ENCODE data around the gene RRAS2.
"Not testable (repeated sequence)": the region's sequence is repeated elsewhere in the genome, so short reads cannot be mapped to it uniquely, and the experiment has no call there.

Gene RRAS2

DNA sequence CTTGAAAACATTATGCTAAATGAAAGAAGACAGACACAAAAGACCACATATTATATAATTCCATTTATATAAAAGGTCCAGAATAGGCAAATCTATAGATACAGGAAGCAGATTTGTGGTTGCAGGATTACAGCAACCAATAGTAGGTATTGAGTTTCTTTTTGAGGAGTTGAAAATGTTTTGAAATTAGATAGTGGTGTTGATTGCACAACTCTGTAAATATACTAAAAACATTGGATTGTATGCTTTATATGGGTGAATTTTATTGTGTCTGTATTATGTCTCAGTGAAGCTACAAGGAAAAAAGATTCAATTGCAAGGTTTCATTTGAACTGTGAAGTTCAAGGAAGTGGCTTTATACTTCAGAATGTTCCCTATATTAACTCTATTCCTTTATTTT is 3.0 kb upstream of the RRAS2 start:
- in situ Hi-C loops (cut with MboI; ENCODE audit: low pct_unique_long_range_greater_than_20kb, low sequenced_read_pairs, unreplicated experiment): no loop called here
- no peak for DNase-seq (ENCODE audit: low spot score)
- TF ChIP-seq CTCF (IDR thresholded peaks at IDR 0.05; ENCODE audit: extremely low read depth, insufficient read depth, missing control alignments): no peak

- DNase-seq (ENCODE audit: low spot score): no peak
- in situ Hi-C loops (cut with MboI; ENCODE audit: low pct_unique_long_range_greater_than_20kb, low sequenced_read_pairs, unreplicated experiment): no loop called here
- TF ChIP-seq CTCF (IDR thresholded peaks at IDR 0.05; ENCODE audit: extremely low read depth, insufficient read depth, missing control alignments): no peak
Measured at GRCh38 chr11:14360976-14361375, 2.0 kb upstream of the RRAS2 start.

- DNase-seq (ENCODE audit: low spot score): no peak
- in situ Hi-C loops (cut with MboI; ENCODE audit: low pct_unique_long_range_greater_than_20kb, low sequenced_read_pairs, unreplicated experiment): no loop called here
- no peak for TF ChIP-seq CTCF (IDR thresholded peaks at IDR 0.05; ENCODE audit: extremely low read depth, insufficient read depth, missing control alignments)
Measured at GRCh38 chr11:14359501-14360031, 583 bp upstream of the RRAS2 start.

DNA sequence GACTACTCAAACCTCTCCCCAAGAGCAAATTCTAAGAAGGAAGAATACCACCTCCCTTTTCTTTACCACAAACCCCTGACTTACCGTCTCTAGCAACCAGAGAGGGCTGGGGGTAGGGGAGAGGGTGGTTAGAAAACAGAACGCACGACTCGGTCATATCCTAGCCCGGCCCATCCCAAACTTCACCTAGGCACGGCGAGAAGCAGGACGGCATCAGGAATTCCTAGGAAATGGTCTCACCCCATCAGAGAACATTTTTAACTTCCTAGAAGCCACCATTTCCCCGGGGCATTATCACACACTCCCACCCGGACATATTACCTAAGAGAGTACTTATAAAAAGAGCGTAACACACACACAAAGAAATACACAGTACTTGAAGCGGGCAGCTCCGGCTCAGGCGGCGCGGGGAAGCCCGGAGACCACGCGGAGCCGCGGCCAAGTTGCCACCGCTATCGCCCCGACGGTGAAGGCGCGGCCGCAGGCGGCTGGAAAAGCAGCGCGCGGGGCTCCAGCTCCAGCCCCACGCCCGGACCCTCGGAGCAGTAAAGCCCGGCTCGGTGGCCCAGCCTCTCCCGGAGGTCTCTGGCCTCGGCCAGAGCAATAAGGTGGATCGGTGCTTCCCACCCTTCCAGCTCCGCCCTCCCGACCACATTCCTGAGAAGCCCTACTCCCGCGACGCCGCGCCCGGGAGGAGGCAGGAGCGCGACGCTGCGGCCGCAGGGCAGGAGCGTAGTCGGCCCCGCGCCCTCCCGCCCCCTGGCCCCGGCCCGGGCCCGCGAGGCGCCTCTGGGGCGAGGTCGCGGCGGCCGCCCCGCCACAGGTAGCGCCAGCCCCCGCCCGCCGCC is 878 bp downstream of the RRAS2 start:
- no peak for TF ChIP-seq CTCF (IDR thresholded peaks at IDR 0.05; ENCODE audit: extremely low read depth, insufficient read depth, missing control alignments)
- in situ Hi-C loops (cut with MboI; ENCODE audit: low pct_unique_long_range_greater_than_20kb, low sequenced_read_pairs, unreplicated experiment): no loop called here
- DNase-seq (ENCODE audit: low spot score): peak; percentile 48

DNA sequence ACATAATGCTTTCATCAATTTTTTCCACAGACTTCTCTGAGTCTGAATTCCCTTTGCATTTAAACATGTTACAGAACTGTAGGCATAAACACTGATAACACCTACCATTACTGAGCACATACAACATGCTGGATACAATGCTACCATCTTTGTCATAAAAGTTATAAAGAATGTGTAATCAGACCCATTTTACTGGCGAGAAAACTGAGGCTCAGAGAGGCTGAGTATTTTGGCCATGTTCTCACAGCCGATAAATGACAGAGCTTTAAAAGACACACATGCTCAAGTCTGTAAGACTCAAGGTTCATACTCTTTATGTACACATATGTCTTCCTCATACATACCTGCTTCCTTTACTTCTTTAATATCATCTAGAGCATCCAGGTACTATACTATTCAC is 2.6 kb downstream of the RRAS2 start:
- no peak for TF ChIP-seq CTCF (IDR thresholded peaks at IDR 0.05; ENCODE audit: extremely low read depth, insufficient read depth, missing control alignments)
- no peak for DNase-seq (ENCODE audit: low spot score)
- in situ Hi-C loops (cut with MboI; ENCODE audit: low pct_unique_long_range_greater_than_20kb, low sequenced_read_pairs, unreplicated experiment): no loop called here

- in situ Hi-C loops (cut with MboI; ENCODE audit: low pct_unique_long_range_greater_than_20kb, low sequenced_read_pairs, unreplicated experiment); DNase-seq (ENCODE audit: low spot score): not testable (repeated sequence)
Measured at GRCh38 chr11:14354604-14355003, 4.4 kb downstream of the RRAS2 start.

DNA sequence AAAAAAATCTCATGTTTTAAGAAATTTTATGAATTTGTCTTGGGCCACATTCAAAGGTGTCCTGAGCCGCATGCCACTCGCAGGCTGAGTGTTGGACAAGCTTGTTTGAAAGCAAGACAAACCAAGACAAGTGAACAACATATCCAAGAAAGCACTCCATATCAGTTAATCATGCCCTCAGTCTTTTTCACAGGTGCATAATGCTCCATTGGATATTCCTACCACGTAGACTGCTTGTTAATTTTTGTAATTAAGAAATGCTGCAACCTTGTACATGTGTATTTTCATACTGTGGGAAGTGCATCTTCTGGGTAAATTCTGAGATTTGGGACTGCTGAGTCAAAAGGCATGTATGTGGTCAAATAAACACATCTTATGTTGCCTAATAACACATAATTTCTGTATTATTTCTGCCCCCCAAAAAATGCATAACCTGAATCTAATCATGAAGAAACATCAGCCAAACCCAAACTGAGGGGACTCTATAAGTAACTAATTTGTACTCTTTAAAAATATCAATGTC is 8.2 kb downstream of the RRAS2 start:
- no peak for DNase-seq (ENCODE audit: low spot score)
- no peak for TF ChIP-seq CTCF (IDR thresholded peaks at IDR 0.05; ENCODE audit: extremely low read depth, insufficient read depth, missing control alignments)
- in situ Hi-C loops (cut with MboI; ENCODE audit: low pct_unique_long_range_greater_than_20kb, low sequenced_read_pairs, unreplicated experiment): no loop called here
